Astrocyte (in vitro differentiated cells and primary cell): ENCODE measurements around the gene CWC22. TPM values are rescaled to one million over a fixed set of nuclear protein-coding genes. Genes with fewer than 3 reads are reported as not detected.

ENCODE experiments used
- DNase-seq: peaks from one replicate; pipeline ENCODE4 v3.0.0-alpha.2; 2010; ENCODE audit warnings: low read depth
- FAIRE-seq: peaks from 2 replicates; lab custom pipeline; 2011; peaks lifted over from hg19 to GRCh38; lab: Jason Lieb, UNC
- H2AFZ ChIP-seq: 2 replicates; pipeline ENCODE4 v1.6.0; 2012; ENCODE audit warnings: low read depth, low read length, inconsistent platforms
- H3K27ac ChIP-seq: 2 replicates; pipeline ENCODE4 v1.5.1; 2011; ENCODE audit warnings: low read depth, low read length, inconsistent platforms
- H3K27me3 ChIP-seq: 2 replicates; pipeline ENCODE4 v1.6.0; 2011; ENCODE audit warnings: low read length, inconsistent platforms; ENCODE audit not compliant: insufficient read depth
- H3K36me3 ChIP-seq: 2 replicates; pipeline ENCODE4 v1.5.1; 2011; ENCODE audit warnings: low read length, inconsistent platforms; ENCODE audit not compliant: insufficient read depth
- H3K4me1 ChIP-seq: 2 replicates; pipeline ENCODE4 v1.5.1; 2011; ENCODE audit warnings: low read length, inconsistent platforms; ENCODE audit not compliant: insufficient read depth
- H3K4me2 ChIP-seq: 2 replicates; pipeline ENCODE4 v1.6.0; 2012; ENCODE audit warnings: low read length, inconsistent platforms
- H3K4me3 ChIP-seq: 2 replicates; pipeline ENCODE4 v1.5.1; 2011; ENCODE audit warnings: low read depth, mild to moderate bottlenecking, low read length, inconsistent platforms; ENCODE audit not compliant: insufficient read depth
- H3K79me2 ChIP-seq: 2 replicates; pipeline ENCODE4 v1.6.0; 2012; ENCODE audit warnings: mild to moderate bottlenecking, low read length, inconsistent platforms; ENCODE audit not compliant: insufficient read depth
- H3K9ac ChIP-seq: 2 replicates; pipeline ENCODE4 v1.6.0; 2012; ENCODE audit warnings: mild to moderate bottlenecking, low read length, inconsistent platforms
- H3K9me3 ChIP-seq: 2 replicates; pipeline ENCODE4 v1.5.1; 2012; ENCODE audit warnings: low read depth, mild to moderate bottlenecking, low read length, inconsistent platforms; ENCODE audit not compliant: insufficient read depth
- H4K20me1 ChIP-seq: 2 replicates; pipeline ENCODE4 v1.6.0; 2012; ENCODE audit warnings: low read length, inconsistent platforms; ENCODE audit not compliant: insufficient read depth
- H3K27ac Mint-ChIP-seq: one replicate; pipeline ENCODE4 v1.8.0; 2021; ENCODE audit warnings: mild to moderate bottlenecking, mixed read lengths; ENCODE audit not compliant: unreplicated experiment
- H3K27me3 Mint-ChIP-seq: one replicate; pipeline ENCODE4 v1.8.0; 2021; ENCODE audit warnings: low read depth, mixed read lengths; ENCODE audit not compliant: unreplicated experiment
- H3K36me3 Mint-ChIP-seq: one replicate; pipeline ENCODE4 v1.8.0; 2021; ENCODE audit warnings: low read depth, mixed read lengths; ENCODE audit not compliant: unreplicated experiment
- H3K4me1 Mint-ChIP-seq: one replicate; pipeline ENCODE4 v1.8.0; 2021; ENCODE audit warnings: low read depth, mixed read lengths; ENCODE audit not compliant: unreplicated experiment
- H3K4me3 Mint-ChIP-seq: one replicate; pipeline ENCODE4 v1.8.0; 2021; ENCODE audit warnings: mild to moderate bottlenecking, moderate library complexity, mixed read lengths; ENCODE audit not compliant: unreplicated experiment
- H3K9me3 Mint-ChIP-seq: one replicate; pipeline ENCODE4 v1.8.0; 2021; ENCODE audit warnings: mild to moderate bottlenecking, mixed read lengths; ENCODE audit not compliant: unreplicated experiment
- EZH2 ChIP-seq: IDR thresholded peaks from 2 replicates; pipeline ENCODE4 v1.6.1; 2012; ENCODE audit warnings: mild to moderate bottlenecking, low read length, inconsistent platforms; ENCODE audit not compliant: insufficient read depth
- total RNA-seq: library from RNA; stranded (reverse); gene quantifications from 2 replicates; pipeline ENCODE4 v1.2.1, GENCODE V29; 2021
- TF ChIP-seq, protein P1 (sequence below): IDR thresholded peaks from 2 replicates; pipeline ENCODE4 v1.5.1; 2011; ENCODE audit warnings: low read depth, mild to moderate bottlenecking, inconsistent platforms, low read length, moderate library complexity; ENCODE audit not compliant: insufficient read depth

CWC22 gene
- total RNA-seq, 1 donor from 2014 or later: 13.5 TPM

DNA sequence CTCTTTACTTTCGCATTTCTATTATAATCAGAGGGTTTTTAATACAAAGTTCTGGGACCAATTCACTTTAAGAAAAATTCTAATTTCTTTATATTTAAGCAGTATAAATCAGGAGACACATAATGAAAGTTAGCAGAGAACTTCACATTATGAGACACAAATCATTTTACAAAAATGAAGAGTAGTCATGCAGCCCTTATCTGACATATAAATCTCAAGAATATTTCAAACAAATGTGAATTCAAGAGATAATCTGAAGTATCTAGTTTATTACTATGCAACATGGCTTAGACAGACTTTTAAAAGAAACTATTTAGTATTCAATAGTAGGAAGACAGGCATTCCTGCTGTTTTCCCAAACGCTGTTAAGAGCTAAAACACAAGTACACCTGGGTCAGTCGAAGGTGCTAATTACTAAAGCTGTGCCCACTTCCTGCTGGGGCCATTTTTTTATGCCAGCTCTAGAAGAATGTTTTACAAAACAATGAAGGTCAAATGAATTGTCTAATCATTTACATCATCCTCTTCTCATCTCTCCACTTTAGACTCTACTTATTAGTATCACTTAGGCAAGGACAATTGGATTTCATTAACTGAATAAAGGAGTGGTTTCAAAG is 40.2 kb downstream of the CWC22 start:
- Histone ChIP-seq H3K79me2 (no peaks in the 10 kb centered on the region), H3K4me1 (no peaks in the 10 kb centered on the region), H4K20me1 (no peaks in the 10 kb centered on the region), H3K27me3 (no peaks in the 10 kb centered on the region), H2AFZ (no peak overlapping the region), H3K9me3 (no peaks in the 10 kb centered on the region), H3K9ac (no peak overlapping the region), H3K4me2 (no peak overlapping the region), H3K27ac (no peak overlapping the region), H3K36me3 (peaks cover 23% of the 10 kb centered on the region), H3K4me3 (no peak overlapping the region)
- Mint-ChIP-seq H3K27me3 (no peaks in the 10 kb centered on the region), H3K9me3 (no peaks in the 10 kb centered on the region), H3K27ac (no peak overlapping the region), H3K36me3 (peaks cover 5% of the 10 kb centered on the region), H3K4me3 (no peak overlapping the region), H3K4me1 (no peaks in the 10 kb centered on the region)
- TF ChIP-seq EZH2: no peak
- TF ChIP-seq, protein P1, sequence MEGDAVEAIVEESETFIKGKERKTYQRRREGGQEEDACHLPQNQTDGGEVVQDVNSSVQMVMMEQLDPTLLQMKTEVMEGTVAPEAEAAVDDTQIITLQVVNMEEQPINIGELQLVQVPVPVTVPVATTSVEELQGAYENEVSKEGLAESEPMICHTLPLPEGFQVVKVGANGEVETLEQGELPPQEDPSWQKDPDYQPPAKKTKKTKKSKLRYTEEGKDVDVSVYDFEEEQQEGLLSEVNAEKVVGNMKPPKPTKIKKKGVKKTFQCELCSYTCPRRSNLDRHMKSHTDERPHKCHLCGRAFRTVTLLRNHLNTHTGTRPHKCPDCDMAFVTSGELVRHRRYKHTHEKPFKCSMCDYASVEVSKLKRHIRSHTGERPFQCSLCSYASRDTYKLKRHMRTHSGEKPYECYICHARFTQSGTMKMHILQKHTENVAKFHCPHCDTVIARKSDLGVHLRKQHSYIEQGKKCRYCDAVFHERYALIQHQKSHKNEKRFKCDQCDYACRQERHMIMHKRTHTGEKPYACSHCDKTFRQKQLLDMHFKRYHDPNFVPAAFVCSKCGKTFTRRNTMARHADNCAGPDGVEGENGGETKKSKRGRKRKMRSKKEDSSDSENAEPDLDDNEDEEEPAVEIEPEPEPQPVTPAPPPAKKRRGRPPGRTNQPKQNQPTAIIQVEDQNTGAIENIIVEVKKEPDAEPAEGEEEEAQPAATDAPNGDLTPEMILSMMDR: no peak
- no peak for DNase-seq
- FAIRE-seq: no peak

DNA sequence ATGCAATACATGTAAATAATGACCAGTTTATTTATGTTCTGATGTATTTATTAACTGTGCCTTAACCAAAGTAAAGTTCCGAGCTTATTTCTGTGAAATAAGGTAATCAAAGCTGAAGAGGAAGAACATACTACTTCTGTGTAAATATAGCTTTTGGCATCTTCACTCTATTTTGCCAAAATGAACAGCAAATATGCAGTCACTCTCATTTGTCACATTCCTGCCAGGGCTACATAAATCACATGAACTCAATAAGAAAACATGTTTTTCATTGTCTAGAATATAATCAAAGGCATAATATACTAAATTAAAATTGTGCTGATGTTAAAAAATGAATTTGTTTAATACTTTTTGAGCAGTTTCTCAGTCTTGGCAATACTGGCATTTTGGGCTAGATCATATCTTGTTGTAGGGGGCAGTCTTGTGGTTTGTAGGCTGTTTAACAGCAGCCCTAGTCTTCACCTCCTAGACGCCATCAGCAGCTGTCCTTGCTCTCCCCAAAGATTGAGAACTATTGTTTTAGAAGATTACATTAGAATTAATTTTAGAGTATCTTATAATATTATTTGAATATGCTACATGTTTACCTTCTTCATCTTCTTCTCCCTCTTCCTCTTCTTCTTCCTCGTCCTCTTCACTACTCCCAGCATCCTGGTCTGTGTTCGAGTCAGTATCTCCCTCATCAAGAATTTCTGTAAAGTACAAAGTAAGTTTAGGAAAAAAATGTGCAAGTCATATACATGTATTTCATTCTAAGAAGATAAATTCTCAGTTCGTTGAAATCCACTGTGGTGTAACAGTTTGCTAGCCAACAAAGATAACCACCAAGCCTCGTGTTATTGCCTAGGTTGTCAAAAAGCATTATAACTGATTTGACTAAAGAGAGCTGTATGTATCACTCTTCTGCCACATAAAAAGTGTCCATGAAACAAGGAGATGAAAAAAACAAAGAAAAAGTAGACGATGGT is 41.5 kb downstream of the CWC22 start:
- TF ChIP-seq, protein P1: no peak
- TF ChIP-seq EZH2: no peak
- Histone ChIP-seq H3K27me3 (no peaks in the 10 kb centered on the region), H3K4me1 (no peaks in the 10 kb centered on the region), H3K36me3 (peaks cover 20% of the 10 kb centered on the region), H3K4me2 (no peak overlapping the region), H4K20me1 (no peaks in the 10 kb centered on the region), H3K9ac (no peak overlapping the region), H2AFZ (no peak overlapping the region), H3K79me2 (no peaks in the 10 kb centered on the region), H3K9me3 (no peaks in the 10 kb centered on the region), H3K27ac (no peak overlapping the region), H3K4me3 (no peak overlapping the region)
- Mint-ChIP-seq H3K4me3 (no peak overlapping the region), H3K27me3 (no peaks in the 10 kb centered on the region), H3K4me1 (no peaks in the 10 kb centered on the region), H3K27ac (no peak overlapping the region), H3K36me3 (peaks cover 5% of the 10 kb centered on the region), H3K9me3 (no peaks in the 10 kb centered on the region)
- no peak for FAIRE-seq
- no peak for DNase-seq
